Measurements from ENCODE around the gene PLXND1.
"Not testable (repeated sequence)": the region's sequence is repeated elsewhere in the genome, so short reads cannot be mapped to it uniquely, and the experiment has no call there.

Gene PLXND1

DNA sequence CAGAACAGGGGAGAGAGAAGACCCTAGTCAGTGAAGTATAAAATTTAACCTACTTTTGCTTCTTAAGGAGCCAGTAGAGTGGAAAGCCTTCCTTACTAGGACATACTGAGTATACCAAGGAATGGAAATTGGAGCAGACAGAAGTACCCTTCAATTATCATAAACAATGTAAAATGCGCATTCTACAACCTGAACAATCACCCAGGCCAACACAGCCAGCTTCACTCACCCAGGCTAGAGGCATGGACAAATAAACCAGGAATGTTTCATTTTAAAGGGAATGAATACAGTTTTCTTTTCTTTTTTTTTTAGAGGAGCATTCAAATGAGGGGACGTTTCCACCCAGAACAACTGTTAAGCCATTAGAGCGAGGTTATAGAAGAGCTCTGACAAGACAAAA is 41.9 kb upstream of the PLXND1 start:
- in situ Hi-C loops (cut with MboI; ENCODE audit: low pct_unique_long_range_greater_than_20kb, low sequenced_read_pairs, unreplicated experiment) = no loop called here
- no peak for DNase-seq (ENCODE audit: low spot score)
- TF ChIP-seq, protein P1, sequence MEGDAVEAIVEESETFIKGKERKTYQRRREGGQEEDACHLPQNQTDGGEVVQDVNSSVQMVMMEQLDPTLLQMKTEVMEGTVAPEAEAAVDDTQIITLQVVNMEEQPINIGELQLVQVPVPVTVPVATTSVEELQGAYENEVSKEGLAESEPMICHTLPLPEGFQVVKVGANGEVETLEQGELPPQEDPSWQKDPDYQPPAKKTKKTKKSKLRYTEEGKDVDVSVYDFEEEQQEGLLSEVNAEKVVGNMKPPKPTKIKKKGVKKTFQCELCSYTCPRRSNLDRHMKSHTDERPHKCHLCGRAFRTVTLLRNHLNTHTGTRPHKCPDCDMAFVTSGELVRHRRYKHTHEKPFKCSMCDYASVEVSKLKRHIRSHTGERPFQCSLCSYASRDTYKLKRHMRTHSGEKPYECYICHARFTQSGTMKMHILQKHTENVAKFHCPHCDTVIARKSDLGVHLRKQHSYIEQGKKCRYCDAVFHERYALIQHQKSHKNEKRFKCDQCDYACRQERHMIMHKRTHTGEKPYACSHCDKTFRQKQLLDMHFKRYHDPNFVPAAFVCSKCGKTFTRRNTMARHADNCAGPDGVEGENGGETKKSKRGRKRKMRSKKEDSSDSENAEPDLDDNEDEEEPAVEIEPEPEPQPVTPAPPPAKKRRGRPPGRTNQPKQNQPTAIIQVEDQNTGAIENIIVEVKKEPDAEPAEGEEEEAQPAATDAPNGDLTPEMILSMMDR (IDR thresholded peaks at IDR 0.05; ENCODE audit: extremely low read depth, insufficient read depth, missing control alignments) = no peak

DNA sequence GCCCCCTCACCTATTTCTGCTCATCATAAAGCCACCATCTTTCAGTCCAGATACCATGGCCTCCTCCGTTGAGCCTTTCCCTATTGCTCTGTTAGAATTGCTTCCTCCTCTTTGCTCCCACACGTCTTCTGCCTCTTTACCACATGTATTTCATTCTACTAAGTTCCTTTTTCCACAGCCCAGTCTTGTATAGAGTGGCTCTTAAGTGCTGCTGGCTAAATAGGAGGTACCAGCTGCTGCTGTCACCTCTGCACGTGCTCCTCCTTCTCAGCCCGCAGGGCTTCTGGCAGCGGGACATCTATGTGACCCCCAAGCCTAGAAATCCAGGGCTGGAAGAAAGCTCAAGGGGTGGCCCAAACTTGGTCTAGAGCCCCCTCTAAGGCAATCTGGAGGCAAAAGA is 38.8 kb upstream of the PLXND1 start:
- TF ChIP-seq, protein P1 (IDR thresholded peaks at IDR 0.05; ENCODE audit: extremely low read depth, insufficient read depth, missing control alignments) = no peak
- in situ Hi-C loops (cut with MboI; ENCODE audit: low pct_unique_long_range_greater_than_20kb, low sequenced_read_pairs, unreplicated experiment) = no loop called here
- DNase-seq (ENCODE audit: low spot score) = no peak

DNA sequence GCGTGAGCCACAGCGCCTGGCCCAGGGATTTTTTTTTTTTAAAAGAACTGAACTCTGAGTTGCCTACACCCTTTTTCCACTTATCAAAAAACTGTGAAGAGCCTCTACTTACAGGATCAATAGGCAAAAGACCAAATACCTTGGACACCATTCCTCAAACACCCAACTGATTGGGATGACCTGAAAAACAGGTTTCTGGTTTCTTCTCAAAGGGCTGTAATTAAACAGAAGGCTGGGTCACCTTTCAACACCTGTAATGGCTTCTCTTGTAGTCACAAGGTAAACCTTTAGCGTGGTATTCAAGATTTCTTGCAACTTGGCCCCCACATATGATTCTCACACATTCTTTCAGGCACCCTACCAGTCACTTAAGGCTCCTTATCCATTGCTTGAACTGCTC is 38.4 kb upstream of the PLXND1 start:
- DNase-seq (ENCODE audit: low spot score) = no peak
- in situ Hi-C loops (cut with MboI; ENCODE audit: low pct_unique_long_range_greater_than_20kb, low sequenced_read_pairs, unreplicated experiment) = no loop called here
- TF ChIP-seq, protein P1 (IDR thresholded peaks at IDR 0.05; ENCODE audit: extremely low read depth, insufficient read depth, missing control alignments) = no peak

GRCh38 chr3:129641567-129642260 is 35.2 kb upstream of the PLXND1 start:
- DNase-seq (ENCODE audit: low spot score); in situ Hi-C loops (cut with MboI; ENCODE audit: low pct_unique_long_range_greater_than_20kb, low sequenced_read_pairs, unreplicated experiment): not testable (repeated sequence)

GRCh38 chr3:129640985-129641384 is 34.5 kb upstream of the PLXND1 start:
- in situ Hi-C loops (cut with MboI; ENCODE audit: low pct_unique_long_range_greater_than_20kb, low sequenced_read_pairs, unreplicated experiment); DNase-seq (ENCODE audit: low spot score): not testable (repeated sequence)

DNA sequence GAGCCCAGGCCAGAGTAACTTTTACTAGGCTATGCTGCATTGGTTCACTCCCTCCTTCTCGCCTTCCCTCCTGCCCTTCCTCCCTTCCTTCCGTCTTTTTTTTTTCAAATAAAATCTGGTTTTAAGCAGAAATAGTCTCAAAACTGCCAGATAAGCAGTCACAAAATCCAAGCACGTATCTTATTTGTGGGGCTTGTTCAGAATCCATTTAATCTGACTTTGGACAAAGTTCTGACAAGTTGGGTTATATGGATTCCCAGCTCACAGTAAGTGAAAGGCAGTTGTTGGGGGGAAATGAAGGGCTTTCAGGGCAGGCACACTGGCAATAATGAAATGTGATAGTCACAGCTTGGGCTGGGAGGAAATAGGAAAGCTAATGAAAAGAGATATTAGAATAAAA is 32.0 kb upstream of the PLXND1 start:
- in situ Hi-C loops (cut with MboI; ENCODE audit: low pct_unique_long_range_greater_than_20kb, low sequenced_read_pairs, unreplicated experiment) = loop anchor here (10.0 kb wide), 1 partner anchor 296 kb away; no protein-coding TSS in a partner anchor
- DNase-seq (ENCODE audit: low spot score) = no peak
- TF ChIP-seq, protein P1 (IDR thresholded peaks at IDR 0.05; ENCODE audit: extremely low read depth, insufficient read depth, missing control alignments) = no peak

DNA sequence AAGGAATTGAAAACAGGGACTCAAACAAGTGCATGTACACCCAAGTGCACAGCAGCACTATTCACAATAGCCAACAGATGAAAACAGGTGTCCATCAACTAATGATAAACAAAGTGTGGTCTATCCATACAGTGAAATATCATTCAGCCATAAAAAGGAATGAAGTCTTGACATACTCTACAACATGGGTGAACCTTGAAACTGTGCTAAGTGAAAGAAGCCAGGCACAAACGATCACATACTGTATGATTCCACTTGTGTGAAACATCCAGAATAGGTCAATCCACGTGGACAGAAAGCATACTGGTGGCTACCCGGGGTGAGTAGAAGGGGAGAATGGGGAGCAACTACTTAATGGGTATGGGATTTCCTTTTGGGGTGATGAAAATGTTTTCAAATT is 29.6 kb upstream of the PLXND1 start:
- DNase-seq (ENCODE audit: low spot score) = no peak
- TF ChIP-seq, protein P1 (IDR thresholded peaks at IDR 0.05; ENCODE audit: extremely low read depth, insufficient read depth, missing control alignments) = no peak
- in situ Hi-C loops (cut with MboI; ENCODE audit: low pct_unique_long_range_greater_than_20kb, low sequenced_read_pairs, unreplicated experiment) = loop anchor here (10.0 kb wide), 1 partner anchor 299 kb away; no protein-coding TSS in a partner anchor

DNA sequence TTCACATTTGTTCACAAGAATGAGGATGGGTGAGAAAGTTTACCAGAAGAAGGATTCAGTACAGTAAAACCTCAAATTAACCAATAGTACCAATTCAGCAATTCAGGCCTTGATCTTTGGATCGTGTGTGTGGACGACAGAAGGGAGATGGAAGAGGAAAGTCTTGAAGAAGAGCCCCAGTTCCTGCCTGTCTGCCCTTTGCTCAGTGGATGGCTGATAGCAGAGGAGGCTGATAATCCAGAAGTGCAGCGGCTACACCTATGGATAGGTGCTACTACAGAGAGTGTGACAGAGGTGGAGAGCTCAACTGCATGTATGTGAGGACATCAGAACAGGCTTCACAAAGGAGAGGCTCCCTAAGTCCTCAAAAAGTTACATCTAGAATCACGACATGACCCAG is 29.2 kb upstream of the PLXND1 start:
- no peak for DNase-seq (ENCODE audit: low spot score)
- TF ChIP-seq, protein P1 (IDR thresholded peaks at IDR 0.05; ENCODE audit: extremely low read depth, insufficient read depth, missing control alignments) = no peak
- in situ Hi-C loops (cut with MboI; ENCODE audit: low pct_unique_long_range_greater_than_20kb, low sequenced_read_pairs, unreplicated experiment) = loop anchor here (10.0 kb wide), 1 partner anchor 299 kb away; no protein-coding TSS in a partner anchor

All from GM13977 (cell line).